GM18861 (cell line): ENCODE results near the gene KRTAP5-4.

ENCODE experiments used
- ATAC-seq: cut with Tn5 transposase; IDR thresholded peaks from one replicate; pipeline ENCODE4 v1.9.1; 2021; ENCODE audit not compliant: unreplicated experiment

The KRTAP5-4 gene

DNA sequence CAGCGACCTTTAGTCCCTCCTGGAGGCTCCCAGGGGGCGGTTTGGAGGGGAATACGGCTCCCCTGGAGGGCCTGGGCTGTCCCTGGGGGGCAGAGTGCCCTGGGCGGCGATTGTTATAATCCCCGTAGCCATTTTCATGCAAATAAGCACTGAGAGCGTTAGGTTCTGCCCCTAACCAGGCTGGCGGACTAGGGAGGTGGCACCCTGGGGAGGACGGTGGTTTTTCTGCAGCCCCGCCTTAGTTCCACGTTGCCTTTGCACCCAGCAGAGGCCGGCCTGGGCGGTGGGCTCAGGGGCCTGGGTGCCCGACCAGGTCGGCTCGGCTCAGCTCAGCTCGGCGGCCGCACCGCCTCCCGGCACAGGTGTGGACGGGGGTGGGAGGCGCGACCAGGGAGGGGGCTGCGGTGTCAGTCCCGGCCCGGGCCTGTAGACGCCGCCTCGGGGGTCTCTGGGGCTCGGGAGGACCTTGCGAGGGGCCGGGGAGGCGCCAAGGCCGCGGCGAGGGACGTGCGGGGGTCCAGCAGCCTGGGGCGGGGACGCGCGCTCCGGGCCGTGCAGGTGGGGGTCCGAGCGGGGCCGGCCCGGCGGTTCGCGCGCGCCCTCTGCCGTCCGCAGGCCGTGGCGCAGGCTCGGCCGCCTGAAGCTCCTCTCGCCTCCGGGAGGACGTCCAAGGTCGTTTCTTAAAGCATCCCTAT lies 47.6 kb downstream of the KRTAP5-4 start:
- no peak for ATAC-seq

DNA sequence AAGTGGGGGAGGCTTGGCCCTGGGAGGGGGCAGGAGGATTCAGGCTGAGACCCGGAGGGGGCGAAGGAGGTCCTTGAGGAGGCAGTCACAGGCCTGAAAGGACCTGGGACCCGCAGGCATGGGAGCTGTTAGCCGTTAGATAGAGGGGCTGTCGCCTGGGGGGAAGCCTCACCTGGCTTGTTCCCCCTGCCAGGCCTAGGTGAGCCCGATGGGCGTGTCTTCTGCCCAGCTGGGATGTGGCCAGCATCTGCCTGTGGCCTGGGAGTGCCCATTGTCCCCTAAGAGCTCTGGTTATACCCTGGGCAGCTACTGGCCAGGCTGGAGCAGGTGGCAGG lies 48.1 kb downstream of the KRTAP5-4 start:
- no peak for ATAC-seq

DNA sequence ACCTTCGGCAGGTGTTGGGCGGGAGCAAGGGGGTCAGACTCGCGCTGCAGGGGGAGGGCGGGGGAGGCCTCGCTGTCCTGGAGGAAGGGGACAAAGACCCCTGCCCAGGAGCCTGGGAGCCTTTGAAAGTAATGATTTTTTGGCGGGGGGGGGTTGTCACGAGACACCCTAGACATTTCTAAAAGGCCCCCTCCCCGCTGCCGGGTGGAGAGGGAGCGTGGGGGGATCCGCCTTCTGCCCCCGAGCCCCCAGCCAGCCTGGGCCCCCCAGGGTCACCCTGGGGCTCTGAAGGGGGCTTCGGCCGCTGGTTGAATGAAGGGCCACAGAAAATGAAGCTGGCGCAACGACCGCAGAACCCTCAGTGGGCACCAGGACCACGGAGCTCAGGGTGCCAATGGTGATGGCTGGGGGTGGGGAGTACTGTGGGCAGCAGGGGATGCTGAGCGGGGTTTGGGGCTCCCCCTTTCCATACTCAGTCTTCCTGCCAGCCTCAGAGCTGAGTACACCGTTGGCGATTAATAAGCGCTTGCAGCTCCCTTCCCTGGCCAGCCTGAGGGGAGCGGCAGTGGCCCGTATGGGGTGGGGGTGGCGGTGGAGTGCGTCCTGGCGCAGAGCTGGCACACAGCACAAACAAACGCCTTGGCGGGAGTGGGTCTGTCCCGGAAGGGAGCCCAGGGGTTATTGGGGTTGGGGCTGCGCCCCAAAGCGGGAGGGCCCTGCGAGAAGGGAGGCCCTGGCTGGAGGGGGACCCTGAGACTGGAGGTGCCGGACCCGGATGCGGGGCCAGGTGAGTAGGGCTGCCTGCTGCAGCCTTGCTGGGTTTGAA lies 48.6 kb downstream of the KRTAP5-4 start:
- no peak for ATAC-seq

DNA sequence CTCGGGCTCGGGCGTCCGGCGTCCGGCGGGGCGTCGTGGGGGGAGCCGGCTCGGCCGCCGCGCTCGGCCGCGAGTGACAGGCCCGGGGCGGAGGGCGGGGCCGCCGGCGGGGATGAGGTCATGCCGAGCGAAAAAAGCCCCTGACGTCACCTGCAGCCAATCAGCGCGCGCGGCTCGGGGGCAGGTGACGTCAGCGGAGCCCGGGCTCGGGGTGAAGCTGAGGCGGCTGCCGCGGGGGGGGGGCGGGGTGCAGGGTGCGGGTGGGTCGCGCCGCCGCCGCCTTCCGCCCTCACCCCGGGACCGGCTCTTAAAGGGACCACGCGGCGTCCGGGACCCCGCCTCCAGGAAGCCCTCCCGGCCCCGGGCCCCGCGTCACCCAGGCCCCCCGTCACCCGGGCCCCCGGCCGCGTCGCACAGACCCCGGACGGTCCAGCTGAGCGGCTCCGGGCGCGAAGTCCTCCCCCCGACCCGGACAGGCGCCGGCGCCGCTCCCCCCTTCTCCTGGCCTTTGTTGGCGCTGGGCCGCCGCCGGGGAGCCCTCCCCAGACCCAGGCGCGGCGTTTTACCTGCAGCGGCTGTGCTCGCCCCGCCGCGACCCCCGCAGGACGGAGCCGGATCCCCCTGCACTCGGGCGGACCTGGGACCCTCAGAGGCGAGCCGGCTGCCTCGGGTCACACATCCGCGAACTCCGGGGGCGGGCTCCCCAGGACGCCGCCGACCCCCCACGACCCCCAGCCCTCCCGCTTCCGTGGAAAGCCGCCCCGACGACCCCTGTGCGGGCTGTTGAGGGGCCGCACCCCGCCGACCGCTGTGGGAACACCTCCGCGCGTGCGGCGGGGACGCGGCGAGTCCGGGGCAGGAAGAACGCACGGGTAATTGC lies 49.5 kb downstream of the KRTAP5-4 start, which contains the start of gene DUSP8:
Gene DUSP8, minus strand, starts transcription at position 75 of the 880 bp plus-strand sequence. CDS start 6,445 bp downstream, outside the sequence.
- ATAC-seq: peak; percentile 51

DNA sequence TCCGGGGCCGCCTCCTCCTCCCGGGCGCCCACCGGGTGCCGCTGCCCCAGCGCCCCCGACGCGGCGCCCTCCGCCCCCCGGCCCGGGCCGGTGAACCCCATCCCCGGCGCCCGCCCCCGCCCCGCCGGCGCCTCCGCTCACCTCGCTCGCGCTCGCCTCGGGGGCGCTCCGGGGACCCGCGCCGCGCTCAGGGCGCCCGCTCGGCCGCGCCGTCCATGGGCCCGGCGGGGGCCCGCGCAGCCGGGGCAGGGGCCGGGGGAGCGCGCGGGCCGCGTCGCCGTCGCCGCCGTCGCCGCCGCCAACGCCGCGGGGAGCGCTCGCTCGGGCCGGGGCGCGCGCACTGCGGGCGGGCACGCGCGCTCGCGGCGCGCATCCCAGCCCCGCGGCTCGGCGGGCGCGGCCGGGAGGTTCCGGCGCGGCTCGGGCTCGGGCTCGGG lies 50.2 kb downstream of the KRTAP5-4 start:
- no peak for ATAC-seq
